IMR-90 (cell line): ENCODE measurements around the gene ELFN1. TPM values are rescaled to one million over a fixed set of nuclear protein-coding genes. Genes with fewer than 3 reads are reported as not detected.

Experiments used
- ATAC-seq: fragments of 200-7000 bp; cut with Tn5 transposase; 2 replicates; pipeline ENCODE4 v1.9.1; 2020; ENCODE audit warnings: low read depth, mild to moderate bottlenecking, moderate library complexity
- BruUV-seq: library from RNA; stranded (reverse); fragments of 400-500 nt; replicated peaks from 2 replicates; lab custom pipeline; 2021; lab: Mats Ljungman, UMichigan
- CTCF ChIA-PET: fragments of 300-600 bp; formaldehyde crosslinking; extraction: SDS; loops from one replicate; lab custom pipeline; 2021; ENCODE audit warnings: antibody characterized with exemption; lab: Yijun Ruan, JAX
- POLR2A ChIA-PET: fragments of 300-600 bp; sonication (Branson Sonifier 250); formaldehyde crosslinking; loops from one replicate; lab custom pipeline; 2022; ENCODE audit warnings: antibody characterized with exemption; ENCODE audit not compliant: unreplicated experiment; lab: Charles Lee
- DNase-seq: peaks from one replicate; pipeline ENCODE4 v3.0.0; 2013
- H2AFZ ChIP-seq: replicated peaks from 2 replicates; pipeline ENCODE3; 2013; ENCODE audit warnings: low read length, mild to moderate bottlenecking; ENCODE audit not compliant: poor library complexity
- H2AK5ac ChIP-seq: 2 replicates; pipeline ENCODE4 v1.6.1; 2013; ENCODE audit warnings: low read depth, low read length, inconsistent platforms
- H2AK9ac ChIP-seq: replicated peaks from 2 replicates; pipeline ENCODE3; 2013; ENCODE audit warnings: mild to moderate bottlenecking, low read depth, low read length, moderate library complexity; ENCODE audit not compliant: poor library complexity
- H2BK120ac ChIP-seq: 2 replicates; pipeline ENCODE4 v1.6.1; 2013; ENCODE audit warnings: low read depth, low read length, inconsistent platforms
- H2BK15ac ChIP-seq: 3 replicates; pipeline ENCODE4 v1.6.1; 2013; ENCODE audit warnings: low read depth, low read length, inconsistent platforms
- H2BK20ac ChIP-seq: 2 replicates; pipeline ENCODE4 v1.6.1; 2013; ENCODE audit warnings: low read depth, mild to moderate bottlenecking, inconsistent platforms, low read length, moderate library complexity
- H2BK5ac ChIP-seq: 2 replicates; pipeline ENCODE4 v1.6.1; 2013; ENCODE audit warnings: mild to moderate bottlenecking, low read depth, low read length, inconsistent platforms; ENCODE audit not compliant: poor library complexity, severe bottlenecking
- H3K14ac ChIP-seq: replicated peaks from 2 replicates; pipeline ENCODE4 v1.6.1; 2013; ENCODE audit warnings: low read depth, low read length, inconsistent platforms
- H3K18ac ChIP-seq: 2 replicates; pipeline ENCODE4 v1.6.1; 2013; ENCODE audit warnings: low read depth, low read length, control low read depth
- H3K23ac ChIP-seq: 2 replicates; pipeline ENCODE4 v1.6.1; 2013; ENCODE audit warnings: low read depth, low read length, inconsistent platforms
- H3K27ac ChIP-seq: 2 replicates; pipeline ENCODE4 v1.5.1; 2013; ENCODE audit warnings: mild to moderate bottlenecking, control low read depth, low read length; ENCODE audit not compliant: insufficient read depth
- H3K27me3 ChIP-seq: 2 replicates; pipeline ENCODE4 v1.6.1; 2013; ENCODE audit warnings: low read length; ENCODE audit not compliant: control insufficient read depth, insufficient read depth
- H3K36me3 ChIP-seq: 2 replicates; pipeline ENCODE4 v1.6.1; 2013; ENCODE audit warnings: low read length, mixed read lengths; ENCODE audit not compliant: control insufficient read depth, insufficient read depth
- H3K4ac ChIP-seq: 2 replicates; pipeline ENCODE4 v1.6.1; 2013; ENCODE audit warnings: low read depth, low read length, inconsistent platforms
- H3K4me1 ChIP-seq: 2 replicates; pipeline ENCODE4 v1.6.1; 2013; ENCODE audit warnings: low read length, mixed read lengths; ENCODE audit not compliant: control insufficient read depth, insufficient read depth
- H3K4me2 ChIP-seq: 2 replicates; pipeline ENCODE4 v1.6.1; 2013; ENCODE audit warnings: low read depth, mild to moderate bottlenecking, control low read depth, low read length, moderate library complexity
- H3K4me3 ChIP-seq: 2 replicates; pipeline ENCODE4 v1.5.1; 2013; ENCODE audit warnings: low read depth, mild to moderate bottlenecking, control low read depth, low read length, moderate library complexity; ENCODE audit not compliant: insufficient read depth
- H3K56ac ChIP-seq: 2 replicates; pipeline ENCODE4 v1.6.1; 2013; ENCODE audit warnings: low read length, inconsistent platforms; ENCODE audit not compliant: insufficient read depth; ENCODE audit errors: extremely low read depth
- H3K79me1 ChIP-seq, 2 experiments: 2 replicates each; pipeline ENCODE4 v1.6.1; 2013; ENCODE audit warnings: low read length in 2 of 2, inconsistent platforms in 1 of 2, low read depth in 1 of 2
- H3K9ac ChIP-seq: 2 replicates; pipeline ENCODE4 v1.6.1; 2013; ENCODE audit warnings: low read depth, low read length, control low read depth
- H3K9me1 ChIP-seq: 2 replicates; pipeline ENCODE4 v1.6.1; 2013; ENCODE audit warnings: low read length, inconsistent platforms; ENCODE audit not compliant: insufficient read depth
- H3K9me3 ChIP-seq: 2 replicates; pipeline ENCODE4 v1.6.1; 2013; ENCODE audit warnings: low read length; ENCODE audit not compliant: control insufficient read depth, insufficient read depth
- H4K20me1 ChIP-seq: 2 replicates; pipeline ENCODE4 v1.6.1; 2013; ENCODE audit warnings: low read length, inconsistent platforms; ENCODE audit not compliant: insufficient read depth
- H4K5ac ChIP-seq: 2 replicates; pipeline ENCODE4 v1.6.1; 2013; ENCODE audit warnings: mild to moderate bottlenecking, low read depth, low read length, control low read depth
- H4K8ac ChIP-seq, 2 experiments: 2 replicates each; pipeline ENCODE4 v1.6.1; 2013; ENCODE audit warnings: low read depth in 2 of 2, low read length in 2 of 2, control low read depth in 1 of 2, inconsistent platforms in 1 of 2
- H4K91ac ChIP-seq: 2 replicates; pipeline ENCODE4 v1.6.1; 2013; ENCODE audit warnings: low read depth, low read length, inconsistent platforms; ENCODE audit not compliant: insufficient read depth
- RAD21 ChIP-seq: IDR thresholded peaks from 2 replicates; pipeline ENCODE4 v1.6.1; 2012; ENCODE audit warnings: low read length, improper control_type of control experiment
- WGBS, 2 experiments: methylation state at CpG; one replicate each; pipeline versions ENCODE4 v1.1.5 to v1.1.7; 2013; ENCODE audit warnings: missing lambda C conversion rate in 2 of 2; ENCODE audit not compliant: insufficient read length in 1 of 2; ENCODE audit errors: extremely low coverage in 2 of 2; 5-methylcytosine and 5-hydroxymethylcytosine counted together
- dilution Hi-C: fragments of 300-500 bp; cut with HindIII; formaldehyde crosslinking; loops from one replicate; pipeline ENCODE4 v1.14.3; 2018; ENCODE audit warnings: low sequenced_read_pairs; ENCODE audit not compliant: unreplicated experiment
- in situ Hi-C: fragments of 300-500 bp; cut with MboI; formaldehyde crosslinking; loops from 3 replicates; pipeline ENCODE4 v1.14.3; 2019; ENCODE audit warnings: low sequenced_read_pairs, inconsistent platforms, mixed read lengths
- intact Hi-C: fragments of 100-400 bp; cut with micrococcal nuclease; formaldehyde crosslinking; loops from 2 replicates; pipeline ENCODE4 v1.10.0; 2022
- polyA plus RNA-seq, 3 experiments: library from polyadenylated mRNA; depleted of rRNA; stranded (reverse); fragments of >200 nt; gene quantifications; 2 replicates each; pipeline ENCODE4 v1.2.3, GENCODE V29; 2012; ENCODE audit warnings: low replicate concordance in 1 of 3
- total RNA-seq: library from RNA; depleted of rRNA; stranded (reverse); fragments of >200 nt; gene quantifications from 2 replicates; pipeline ENCODE4 v1.2.3, GENCODE V29; 2012
- TF ChIP-seq, protein P1 (sequence below): conservative IDR thresholded peaks from 2 replicates; pipeline ENCODE4 v1.5.1; 2012; ENCODE audit warnings: mild to moderate bottlenecking, low read depth, low read length, improper control_type of control experiment

Gene ELFN1
- total and polyA plus RNA-seq, 2 of the 4 experiments (the other 2 are of a cell fraction), result 1.6 to 5.2 TPM

DNA sequence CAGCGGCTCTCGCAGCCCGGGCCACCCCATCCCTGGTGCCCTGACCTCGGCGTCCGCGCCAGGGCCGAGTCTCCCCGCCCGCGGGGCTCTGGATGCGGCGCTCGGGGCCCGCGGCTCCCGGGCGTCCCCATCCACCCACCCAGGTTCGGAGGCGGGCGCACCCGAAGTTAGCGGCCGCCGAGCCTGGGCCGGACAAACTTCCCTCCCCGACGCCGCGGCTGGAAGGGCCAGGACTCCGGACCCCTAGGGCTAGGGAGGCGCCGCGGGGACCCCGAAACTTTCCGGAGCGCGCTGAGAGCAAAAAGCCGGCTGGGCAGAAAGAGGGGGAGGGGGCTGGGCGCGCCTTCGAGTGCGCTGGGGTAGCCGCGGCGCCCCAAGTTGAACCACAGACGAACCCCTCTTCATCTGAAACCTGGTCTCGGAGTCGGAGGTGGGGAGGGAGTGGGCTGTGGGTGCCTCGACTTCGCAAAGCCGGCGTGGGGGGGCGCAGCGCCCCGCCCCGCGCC lies 3.7 kb upstream of the ELFN1 start:
- Histone ChIP-seq H2BK120ac (no peak overlapping the region), H4K5ac (no peak overlapping the region), H3K4me2 (no peak overlapping the region; the same call in 1 of the 2 replicates), H3K9me3 (peaks cover 2% of the 10 kb centered on the region; the same call in 1 of the 2 replicates), H4K91ac (no peak overlapping the region), H3K36me3 (no peaks in the 10 kb centered on the region), H3K9ac (no peak overlapping the region), H3K4me1 (peaks cover 2% of the 10 kb centered on the region; the same call in 1 of the 2 replicates), H3K79me1 (no peaks in the 10 kb centered on the region), H3K14ac (no peak overlapping the region), H2BK15ac (no peak overlapping the region), H2AK9ac (no peak overlapping the region), H2BK5ac (no peak overlapping the region), H3K23ac (no peak overlapping the region), H3K4ac (no peak overlapping the region), H3K27ac (no peak overlapping the region), H3K27me3 (peaks cover 71% of the 10 kb centered on the region), H2BK20ac (no peak overlapping the region), H4K20me1 (no peaks in the 10 kb centered on the region; the same call in 1 of the 2 replicates), H4K8ac (no peak overlapping the region), H3K18ac (no peak overlapping the region), H2AK5ac (no peak overlapping the region), H3K9me1 (no peaks in the 10 kb centered on the region), H3K56ac (no peak overlapping the region), H2AFZ (peak overlapping the region; percentile 58), H3K4me3 (peak overlapping the region; percentile 42)
- in situ Hi-C loops, result no loop called here
- ChIA-PET CTCF (no interaction called here), POLR2A (no interaction called here)
- DNase-seq, result no peak
- no peak for TF ChIP-seq RAD21
- TF ChIP-seq, protein P1, sequence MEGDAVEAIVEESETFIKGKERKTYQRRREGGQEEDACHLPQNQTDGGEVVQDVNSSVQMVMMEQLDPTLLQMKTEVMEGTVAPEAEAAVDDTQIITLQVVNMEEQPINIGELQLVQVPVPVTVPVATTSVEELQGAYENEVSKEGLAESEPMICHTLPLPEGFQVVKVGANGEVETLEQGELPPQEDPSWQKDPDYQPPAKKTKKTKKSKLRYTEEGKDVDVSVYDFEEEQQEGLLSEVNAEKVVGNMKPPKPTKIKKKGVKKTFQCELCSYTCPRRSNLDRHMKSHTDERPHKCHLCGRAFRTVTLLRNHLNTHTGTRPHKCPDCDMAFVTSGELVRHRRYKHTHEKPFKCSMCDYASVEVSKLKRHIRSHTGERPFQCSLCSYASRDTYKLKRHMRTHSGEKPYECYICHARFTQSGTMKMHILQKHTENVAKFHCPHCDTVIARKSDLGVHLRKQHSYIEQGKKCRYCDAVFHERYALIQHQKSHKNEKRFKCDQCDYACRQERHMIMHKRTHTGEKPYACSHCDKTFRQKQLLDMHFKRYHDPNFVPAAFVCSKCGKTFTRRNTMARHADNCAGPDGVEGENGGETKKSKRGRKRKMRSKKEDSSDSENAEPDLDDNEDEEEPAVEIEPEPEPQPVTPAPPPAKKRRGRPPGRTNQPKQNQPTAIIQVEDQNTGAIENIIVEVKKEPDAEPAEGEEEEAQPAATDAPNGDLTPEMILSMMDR, result no peak
- BruUV-seq, result no TSS peak
- intact Hi-C loops, result loop anchor here (5.0 kb wide), 1 partner anchor 146 kb away; no protein-coding TSS in a partner anchor
- peak; percentile 3; the same call in 1 of the 2 replicates for ATAC-seq
- WGBS, 2 experiments, result 0% methylated on average over 11 of the region's 58 CpGs; no CpG with 5 or more reads in 1 of the 2 experiments
- dilution Hi-C loops, result no loop called here
